ENCODE results near the gene TIAL1. TPM values are rescaled to one million over a fixed set of nuclear protein-coding genes. Genes with fewer than 3 reads are reported as not detected.
"Not testable (repeated sequence)": the region's sequence is repeated elsewhere in the genome, so short reads cannot be mapped to it uniquely, and the experiment has no call there.

The TIAL1 gene
- total RNA-seq, 4 donors from 2014 or later = 31.8 to 177 (median 143) TPM

- Histone ChIP-seq H3K27me3 (no peaks in the 10 kb centered on the region), H3K4me1 (no peaks in the 10 kb centered on the region), H3K27ac (no peak overlapping the region), H3K4me3 (no peak overlapping the region), H3K9me3 (no peaks in the 10 kb centered on the region), H3K36me3 (no peaks in the 10 kb centered on the region)
- no peak for DNase-seq
- no peak for TF ChIP-seq CTCF (IDR thresholded peaks at IDR 0.05)
- TF ChIP-seq POLR2A (IDR thresholded peaks at IDR 0.05) = no peak
- intact Hi-C loops (cut with DNase I; ENCODE audit: low total_unique reads) = no loop called here
Measured at GRCh38 chr10:119620241-119621077, 23.7 kb upstream of the TIAL1 start.

- H3K9me3 ChIP-seq; intact Hi-C loops (cut with DNase I; ENCODE audit: low total_unique reads); H3K27me3 ChIP-seq; H3K36me3 ChIP-seq; H3K27ac ChIP-seq; H3K4me1 ChIP-seq; H3K4me3 ChIP-seq; DNase-seq: not testable (repeated sequence)
Measured at GRCh38 chr10:119619811-119620210, 23.0 kb upstream of the TIAL1 start.

GRCh38 chr10:119619215-119619614 lies 22.5 kb upstream of the TIAL1 start:
- intact Hi-C loops (cut with DNase I; ENCODE audit: low total_unique reads) = no loop called here
- TF ChIP-seq CTCF (IDR thresholded peaks at IDR 0.05) = no peak
- no peak for TF ChIP-seq POLR2A (IDR thresholded peaks at IDR 0.05)
- no peak overlapping the region for H3K4me3 ChIP-seq
- no peak for DNase-seq
- H3K9me3 ChIP-seq = no peaks in the 10 kb centered on the region
- no peaks in the 10 kb centered on the region for H3K4me1 ChIP-seq
- H3K27me3 ChIP-seq = no peaks in the 10 kb centered on the region
- peak overlapping the region in 1 of 2 donors; percentile 52 for H3K27ac ChIP-seq
- H3K36me3 ChIP-seq = no peaks in the 10 kb centered on the region

- Histone ChIP-seq H3K36me3 (no peaks in the 10 kb centered on the region), H3K4me3 (no peak overlapping the region), H3K27ac (no peak overlapping the region), H3K27me3 (no peaks in the 10 kb centered on the region), H3K9me3 (no peaks in the 10 kb centered on the region), H3K4me1 (no peaks in the 10 kb centered on the region)
- peak in 1 of 2 donors; percentile 39 for DNase-seq
- TF ChIP-seq POLR2A (IDR thresholded peaks at IDR 0.05) = no peak
- no peak for TF ChIP-seq CTCF (IDR thresholded peaks at IDR 0.05)
- intact Hi-C loops (cut with DNase I; ENCODE audit: low total_unique reads) = no loop called here
Measured at GRCh38 chr10:119616882-119617570, 20.3 kb upstream of the TIAL1 start.

GRCh38 chr10:119614686-119615085 lies 17.9 kb upstream of the TIAL1 start:
- no peak for TF ChIP-seq CTCF (IDR thresholded peaks at IDR 0.05)
- no peak for TF ChIP-seq POLR2A (IDR thresholded peaks at IDR 0.05)
- no peak overlapping the region for H3K27ac ChIP-seq
- DNase-seq = no peak
- H3K27me3 ChIP-seq = no peaks in the 10 kb centered on the region
- no peak overlapping the region for H3K4me3 ChIP-seq
- no peaks in the 10 kb centered on the region for H3K4me1 ChIP-seq
- intact Hi-C loops (cut with DNase I; ENCODE audit: low total_unique reads) = no loop called here
- H3K9me3 ChIP-seq = no peaks in the 10 kb centered on the region
- no peaks in the 10 kb centered on the region for H3K36me3 ChIP-seq
